ENCODE results near the gene ALDH3B2.
"Not testable (repeated sequence)": the region's sequence is repeated elsewhere in the genome, so short reads cannot be mapped to it uniquely, and the experiment has no call there.

- TF ChIP-seq, protein P1, sequence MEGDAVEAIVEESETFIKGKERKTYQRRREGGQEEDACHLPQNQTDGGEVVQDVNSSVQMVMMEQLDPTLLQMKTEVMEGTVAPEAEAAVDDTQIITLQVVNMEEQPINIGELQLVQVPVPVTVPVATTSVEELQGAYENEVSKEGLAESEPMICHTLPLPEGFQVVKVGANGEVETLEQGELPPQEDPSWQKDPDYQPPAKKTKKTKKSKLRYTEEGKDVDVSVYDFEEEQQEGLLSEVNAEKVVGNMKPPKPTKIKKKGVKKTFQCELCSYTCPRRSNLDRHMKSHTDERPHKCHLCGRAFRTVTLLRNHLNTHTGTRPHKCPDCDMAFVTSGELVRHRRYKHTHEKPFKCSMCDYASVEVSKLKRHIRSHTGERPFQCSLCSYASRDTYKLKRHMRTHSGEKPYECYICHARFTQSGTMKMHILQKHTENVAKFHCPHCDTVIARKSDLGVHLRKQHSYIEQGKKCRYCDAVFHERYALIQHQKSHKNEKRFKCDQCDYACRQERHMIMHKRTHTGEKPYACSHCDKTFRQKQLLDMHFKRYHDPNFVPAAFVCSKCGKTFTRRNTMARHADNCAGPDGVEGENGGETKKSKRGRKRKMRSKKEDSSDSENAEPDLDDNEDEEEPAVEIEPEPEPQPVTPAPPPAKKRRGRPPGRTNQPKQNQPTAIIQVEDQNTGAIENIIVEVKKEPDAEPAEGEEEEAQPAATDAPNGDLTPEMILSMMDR (IDR thresholded peaks at IDR 0.05): not testable (repeated sequence)
- not testable (repeated sequence) for TF ChIP-seq EP300, POLR2A (IDR thresholded peaks at IDR 0.05)
These were observed 52.5 kb downstream of the ALDH3B2 start for GRCh38 chr11:67621928-67622327.

Measured in tibial nerve (tissue), 4 donors.